ENCODE data around the gene FALEC.

Gene FALEC

DNA sequence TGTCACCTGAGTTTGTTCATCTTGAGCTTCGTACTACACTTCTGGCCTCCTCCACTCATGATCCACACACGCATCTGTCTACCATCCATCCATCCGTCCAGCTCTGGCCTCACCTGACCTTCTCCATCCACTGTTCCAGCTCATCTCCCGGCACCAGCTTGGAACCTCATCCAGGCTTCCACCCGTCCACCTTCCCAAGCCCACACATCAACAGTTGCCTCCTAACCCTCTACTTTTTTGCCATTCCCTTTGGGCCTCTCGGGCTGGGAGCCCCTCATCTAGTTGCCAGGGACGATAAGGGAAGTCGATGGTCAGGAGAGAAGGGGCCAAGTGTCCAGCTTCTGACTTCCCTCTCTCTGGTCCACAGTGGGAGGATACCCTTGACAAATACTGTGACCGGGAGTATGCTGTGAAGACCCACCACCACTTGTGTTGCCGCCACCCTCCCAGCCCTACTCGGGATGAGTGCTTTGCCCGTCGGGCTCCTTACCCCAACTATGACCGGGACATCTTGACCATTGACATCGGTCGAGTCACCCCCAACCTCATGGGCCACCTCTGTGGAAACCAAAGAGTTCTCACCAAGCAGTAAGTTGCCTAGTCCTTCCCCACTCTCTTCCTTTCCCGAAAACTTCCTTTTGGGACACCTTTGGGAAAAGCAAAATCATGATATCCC is 3.4 kb upstream of the FALEC start:
- intact Hi-C loops (cut with DNase I; ENCODE audit: low total_unique reads), result no loop called here
- H3K4me1 ChIP-seq, result peaks cover 5 to 34% (median 18%) of the 10 kb centered on the region in 4 donors
- H3K9me3 ChIP-seq, result no peaks in the 10 kb centered on the region
- no peak for DNase-seq
- peaks cover 0 to 29% (median 9%) of the 10 kb centered on the region in 3 donors for H3K36me3 ChIP-seq
- H3K27ac ChIP-seq, result no peak overlapping the region
- TF ChIP-seq, protein P1, sequence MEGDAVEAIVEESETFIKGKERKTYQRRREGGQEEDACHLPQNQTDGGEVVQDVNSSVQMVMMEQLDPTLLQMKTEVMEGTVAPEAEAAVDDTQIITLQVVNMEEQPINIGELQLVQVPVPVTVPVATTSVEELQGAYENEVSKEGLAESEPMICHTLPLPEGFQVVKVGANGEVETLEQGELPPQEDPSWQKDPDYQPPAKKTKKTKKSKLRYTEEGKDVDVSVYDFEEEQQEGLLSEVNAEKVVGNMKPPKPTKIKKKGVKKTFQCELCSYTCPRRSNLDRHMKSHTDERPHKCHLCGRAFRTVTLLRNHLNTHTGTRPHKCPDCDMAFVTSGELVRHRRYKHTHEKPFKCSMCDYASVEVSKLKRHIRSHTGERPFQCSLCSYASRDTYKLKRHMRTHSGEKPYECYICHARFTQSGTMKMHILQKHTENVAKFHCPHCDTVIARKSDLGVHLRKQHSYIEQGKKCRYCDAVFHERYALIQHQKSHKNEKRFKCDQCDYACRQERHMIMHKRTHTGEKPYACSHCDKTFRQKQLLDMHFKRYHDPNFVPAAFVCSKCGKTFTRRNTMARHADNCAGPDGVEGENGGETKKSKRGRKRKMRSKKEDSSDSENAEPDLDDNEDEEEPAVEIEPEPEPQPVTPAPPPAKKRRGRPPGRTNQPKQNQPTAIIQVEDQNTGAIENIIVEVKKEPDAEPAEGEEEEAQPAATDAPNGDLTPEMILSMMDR (IDR thresholded peaks at IDR 0.05), result no peak
- no peaks in the 10 kb centered on the region for H3K27me3 ChIP-seq
- no peak overlapping the region for H3K4me3 ChIP-seq

DNA sequence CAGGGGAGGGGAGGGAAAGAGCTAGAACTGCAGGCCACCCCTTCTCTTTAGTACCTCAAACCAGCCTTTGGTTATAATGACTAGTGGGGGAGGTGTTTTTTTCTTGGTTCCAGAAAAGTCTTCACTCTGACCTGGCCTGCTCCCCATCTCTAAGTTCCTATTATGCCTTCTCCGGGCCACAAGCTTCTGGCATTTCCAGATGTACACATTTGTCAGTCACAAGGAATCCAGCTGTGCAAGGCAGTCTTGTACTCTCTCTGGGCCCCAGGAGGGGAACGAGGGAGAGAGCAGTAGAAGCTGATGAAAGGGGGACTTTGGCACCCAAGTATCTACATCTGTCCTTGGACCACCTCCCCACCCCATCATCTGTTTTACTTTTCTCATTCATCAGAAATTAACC is 2.7 kb upstream of the FALEC start:
- Histone ChIP-seq H3K36me3 (peaks cover 0 to 23% (median 8%) of the 10 kb centered on the region in 3 donors), H3K27me3 (no peaks in the 10 kb centered on the region), H3K4me3 (no peak overlapping the region), H3K9me3 (no peaks in the 10 kb centered on the region), H3K4me1 (peaks cover 5 to 31% (median 16%) of the 10 kb centered on the region in 4 donors), H3K27ac (no peak overlapping the region)
- intact Hi-C loops (cut with DNase I; ENCODE audit: low total_unique reads), result no loop called here
- TF ChIP-seq, protein P1 (IDR thresholded peaks at IDR 0.05), result no peak
- no peak for DNase-seq

DNA sequence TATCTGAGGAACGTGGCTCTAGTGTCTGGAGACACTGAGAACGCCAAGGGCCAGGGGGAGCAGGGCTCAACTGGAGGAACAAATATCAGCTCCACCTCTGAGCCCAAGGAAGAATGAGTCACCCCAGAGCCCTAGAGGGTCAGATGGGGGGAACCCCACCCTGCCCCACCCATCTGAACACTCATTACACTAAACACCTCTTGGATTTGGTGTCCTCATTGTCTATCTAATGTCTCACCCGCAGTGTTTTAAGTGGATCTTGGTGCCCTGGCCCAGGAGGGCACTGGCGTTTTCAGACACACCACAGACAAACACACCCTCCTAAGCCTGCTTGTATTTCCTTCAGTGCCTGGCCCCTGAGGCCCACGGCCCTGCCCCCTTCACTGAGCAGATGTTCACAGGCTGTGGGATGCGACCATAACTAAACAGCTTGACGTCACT is 2.2 kb upstream of the FALEC start:
- peaks cover 0 to 23% (median 8%) of the 10 kb centered on the region in 3 donors for H3K36me3 ChIP-seq
- H3K27me3 ChIP-seq, result no peaks in the 10 kb centered on the region
- intact Hi-C loops (cut with DNase I; ENCODE audit: low total_unique reads), result no loop called here
- H3K4me1 ChIP-seq, result peaks cover 5 to 26% (median 13%) of the 10 kb centered on the region in 4 donors
- H3K27ac ChIP-seq, result no peak overlapping the region
- no peak for DNase-seq
- no peak overlapping the region for H3K4me3 ChIP-seq
- TF ChIP-seq, protein P1 (IDR thresholded peaks at IDR 0.05), result no peak
- H3K9me3 ChIP-seq, result no peaks in the 10 kb centered on the region

DNA sequence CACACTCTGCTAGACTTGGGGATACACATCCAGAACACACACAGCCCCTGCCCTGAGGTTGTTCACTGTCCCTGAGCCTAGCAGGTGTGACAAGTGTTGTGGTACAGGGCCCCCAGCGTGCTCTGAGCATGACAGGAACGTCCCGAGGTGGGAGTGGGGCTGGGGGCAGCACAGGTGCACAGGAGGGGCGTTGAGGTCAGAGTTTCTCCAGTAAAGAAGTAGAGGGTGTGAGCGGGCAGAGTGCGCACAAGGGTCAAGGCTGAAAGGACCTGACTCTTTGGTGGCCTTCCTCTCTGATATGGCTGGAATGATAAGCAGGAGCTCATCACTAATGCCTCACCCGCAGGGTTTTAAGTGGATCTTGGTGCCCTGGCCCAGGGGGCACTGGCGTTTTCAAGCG is 1.3 kb upstream of the FALEC start:
- Histone ChIP-seq H3K27me3 (no peaks in the 10 kb centered on the region), H3K36me3 (peaks cover 0 to 23% (median 8%) of the 10 kb centered on the region in 3 donors), H3K4me1 (peaks cover 5 to 19% (median 10%) of the 10 kb centered on the region in 4 donors), H3K9me3 (no peaks in the 10 kb centered on the region), H3K4me3 (no peak overlapping the region), H3K27ac (no peak overlapping the region)
- TF ChIP-seq, protein P1 (IDR thresholded peaks at IDR 0.05), result no peak
- intact Hi-C loops (cut with DNase I; ENCODE audit: low total_unique reads), result no loop called here
- DNase-seq, result no peak

DNA sequence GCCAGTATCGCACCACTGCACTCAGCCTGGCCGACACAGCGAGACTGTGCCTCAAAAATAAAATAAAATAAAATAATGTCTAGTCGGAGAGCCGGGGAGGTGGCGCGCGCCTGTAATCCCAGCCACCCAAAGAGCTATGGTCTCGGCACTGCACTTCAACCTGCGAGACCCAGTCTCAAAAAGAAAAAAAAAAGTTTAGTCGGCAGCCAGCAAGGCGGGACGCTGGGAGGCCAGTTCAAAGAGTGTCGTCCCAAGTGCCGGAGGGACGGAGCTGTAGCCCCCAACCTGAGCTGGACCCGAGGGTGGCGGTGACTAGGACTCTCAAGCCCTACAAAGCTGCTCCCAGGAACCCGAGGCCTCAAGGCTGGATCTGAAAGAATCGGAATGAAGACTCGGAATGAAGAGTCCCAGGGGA is 632 bp upstream of the FALEC start:
- intact Hi-C loops (cut with DNase I; ENCODE audit: low total_unique reads), result no loop called here

More for the DNA sequence above, 632 bp upstream of the FALEC start:
- no peaks in the 10 kb centered on the region for H3K9me3 ChIP-seq
- H3K4me1 ChIP-seq, result peaks cover 5 to 19% (median 10%) of the 10 kb centered on the region in 4 donors
- peak overlapping the region; percentile 74 to 75 for H3K27ac ChIP-seq
- peak overlapping the region; percentile 61 to 78 for H3K4me3 ChIP-seq
- DNase-seq, result no peak
- peaks cover 0 to 23% (median 8%) of the 10 kb centered on the region in 3 donors for H3K36me3 ChIP-seq
- TF ChIP-seq, protein P1 (IDR thresholded peaks at IDR 0.05), result no peak
- H3K27me3 ChIP-seq, result no peaks in the 10 kb centered on the region

All from tibial artery (tissue), 4 donors.